GM19467 (cell line): Measurements from ENCODE around the gene OR5K2.

Experiments used
- ATAC-seq: cut with Tn5 transposase; IDR thresholded peaks from one replicate; pipeline ENCODE4 v1.9.1; 2021; ENCODE audit warnings: mild to moderate bottlenecking, moderate library complexity; ENCODE audit not compliant: unreplicated experiment

The OR5K2 gene

GRCh38 chr3:98497381-98497780, at the start of gene OR5K2:
OR5K2 (plus strand) TSS chr3:98497681; CDS start chr3:98497681, 0 bp downstream.
- no peak for ATAC-seq

DNA sequence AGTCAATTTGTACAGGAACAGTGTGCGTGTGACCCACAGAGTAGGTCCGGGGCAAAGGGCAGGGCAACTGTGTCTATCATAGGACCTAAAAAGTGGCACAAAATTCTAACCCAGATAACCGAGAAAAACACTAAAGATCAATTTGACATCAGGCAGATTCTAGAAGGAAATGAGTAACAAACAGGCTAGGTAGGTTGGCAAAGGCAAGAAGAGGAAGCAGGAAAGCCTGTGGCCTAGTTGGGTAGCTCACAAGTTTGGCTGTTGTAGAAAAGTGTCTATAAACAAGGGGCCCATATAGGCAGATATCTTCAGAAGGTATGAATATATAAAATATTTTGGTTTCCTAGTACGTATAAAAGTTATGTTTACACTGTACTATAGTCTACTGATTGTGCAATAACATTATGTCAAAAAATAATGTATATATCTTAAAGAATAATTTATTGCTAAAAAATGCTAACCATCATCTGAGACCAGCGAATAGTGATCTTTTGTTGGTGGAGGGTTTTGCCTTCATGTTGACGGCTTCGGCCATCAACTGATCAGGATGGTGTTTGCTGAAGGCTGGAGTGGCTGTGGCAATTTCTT, 47.8 kb upstream of the OR5K2 start:
- ATAC-seq = no peak

GRCh38 chr3:98450372-98450771, 47.1 kb upstream of the OR5K2 start:
- ATAC-seq = no peak

DNA sequence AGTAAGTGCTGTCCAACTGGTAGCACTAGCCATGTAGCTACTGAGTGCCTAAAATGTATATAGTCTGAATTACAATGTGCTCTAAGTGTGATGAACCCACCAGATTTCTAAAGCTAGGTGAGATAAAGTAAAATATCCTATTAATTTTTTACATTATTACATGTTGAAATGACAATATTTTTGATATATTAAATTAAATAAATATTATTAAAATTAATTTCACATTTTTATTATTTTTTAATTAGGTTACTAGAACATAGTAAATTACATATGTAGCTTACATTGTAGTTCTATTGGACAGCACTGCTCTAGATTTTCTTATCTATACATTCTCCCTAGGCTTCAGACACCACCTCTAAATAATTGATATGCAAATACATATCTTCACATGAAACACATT, 43.7 kb upstream of the OR5K2 start:
- no peak for ATAC-seq

DNA sequence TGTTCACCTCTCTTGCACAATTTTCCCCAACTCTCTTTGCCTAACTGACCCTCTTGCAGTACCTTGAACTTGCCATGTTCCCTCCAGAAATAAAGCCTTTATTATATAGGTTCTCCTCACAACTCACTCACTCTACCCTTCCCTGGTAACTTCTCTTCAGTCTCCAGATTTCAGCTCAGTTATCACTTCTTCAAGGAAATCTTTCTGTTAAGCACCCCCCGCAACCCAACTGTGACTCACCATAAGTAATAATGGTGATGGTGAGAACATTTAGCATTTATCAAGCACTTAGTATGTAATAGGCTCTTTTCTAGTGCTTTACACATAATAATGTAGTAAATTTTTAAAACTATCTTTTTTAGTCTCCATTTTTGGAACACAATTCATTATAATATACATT, 42.6 kb upstream of the OR5K2 start:
- no peak for ATAC-seq

GRCh38 chr3:98457543-98457942, 39.9 kb upstream of the OR5K2 start:
- no peak for ATAC-seq

DNA sequence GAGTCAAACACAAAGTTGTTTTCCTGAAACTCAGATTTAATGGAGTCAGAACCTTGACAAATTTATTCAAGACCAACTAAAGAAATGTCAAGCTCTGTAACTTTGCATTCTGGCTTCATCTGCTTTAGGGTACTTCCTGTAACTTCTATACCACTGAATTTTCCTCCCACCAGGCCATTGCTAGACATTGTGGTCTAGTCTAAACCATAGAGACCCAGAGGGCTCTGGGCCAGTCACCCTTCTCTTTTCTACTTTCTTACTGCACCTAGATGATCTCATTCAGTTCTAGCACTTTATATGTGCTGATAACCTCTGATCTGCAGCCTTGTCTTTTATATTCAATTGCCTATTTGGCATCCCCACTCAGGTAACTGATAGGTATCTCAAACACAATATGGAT, 37.3 kb upstream of the OR5K2 start:
- ATAC-seq = no peak

DNA sequence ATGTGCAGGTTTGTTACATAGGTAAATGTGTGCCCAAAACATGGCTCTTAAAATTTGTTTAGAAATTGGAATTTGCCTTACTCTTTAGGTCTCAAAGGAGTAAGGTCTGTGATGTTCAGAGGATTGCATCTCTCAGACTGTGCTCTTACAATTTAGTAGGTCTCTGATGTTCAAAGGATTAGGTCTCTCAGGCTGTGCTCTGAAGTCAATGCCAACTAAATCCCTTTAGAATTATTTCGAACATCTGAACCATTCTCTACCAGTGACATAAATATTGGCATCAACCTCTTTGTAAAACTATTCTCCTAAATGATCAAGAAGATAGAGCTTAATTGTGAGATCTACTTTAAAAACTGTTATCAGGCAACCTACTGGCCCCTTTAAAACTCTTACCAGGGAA, 34.6 kb upstream of the OR5K2 start, which contains the start of gene OR5K1:
TSS of gene OR5K1 (plus strand) at position 301 of the 400 bp plus-strand sequence. CDS start 6,376 bp downstream, outside the sequence.
- no peak for ATAC-seq

GRCh38 chr3:98482717-98483482, 14.6 kb upstream of the OR5K2 start:
- ATAC-seq = no peak

GRCh38 chr3:98483626-98484025, 13.9 kb upstream of the OR5K2 start:
- no peak for ATAC-seq

DNA sequence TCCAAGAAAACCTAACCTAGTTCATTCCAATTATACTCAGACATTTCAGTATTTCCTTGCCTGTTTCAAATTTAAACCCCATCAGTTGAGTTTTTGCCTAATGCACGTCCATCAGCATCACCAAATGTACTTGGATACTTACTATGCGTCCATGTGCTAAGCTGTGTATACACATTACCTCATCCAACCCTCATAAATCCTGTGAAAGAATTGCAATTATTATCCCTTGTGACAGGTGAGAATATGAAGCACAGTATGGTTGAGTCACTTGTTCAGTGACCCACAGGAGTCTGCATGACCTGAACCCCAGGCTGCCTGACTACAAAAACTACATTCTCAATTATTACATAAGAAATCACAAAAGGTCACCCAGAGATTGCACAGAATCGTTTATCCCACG, 2.5 kb downstream of the OR5K2 start:
- ATAC-seq = no peak

DNA sequence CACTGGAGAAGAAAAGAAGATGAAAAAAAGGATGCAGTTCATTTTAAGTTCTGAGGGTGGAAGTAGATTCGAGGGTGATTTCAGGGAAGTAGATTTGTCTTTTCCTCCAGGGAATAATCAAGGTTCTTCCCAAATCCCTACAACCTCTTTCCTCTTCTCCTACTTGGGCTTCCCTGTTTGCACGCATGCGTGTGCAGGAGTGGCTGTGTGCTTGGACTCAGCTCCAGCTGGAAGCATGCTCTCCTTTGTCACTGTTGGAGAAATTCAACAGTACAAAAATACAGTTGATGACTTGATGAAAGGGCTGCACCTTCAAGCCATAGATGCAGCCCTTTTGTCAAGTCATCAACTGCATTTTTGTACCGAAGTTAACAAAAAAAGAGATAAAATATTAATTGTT, 3.8 kb downstream of the OR5K2 start:
- ATAC-seq = no peak

DNA sequence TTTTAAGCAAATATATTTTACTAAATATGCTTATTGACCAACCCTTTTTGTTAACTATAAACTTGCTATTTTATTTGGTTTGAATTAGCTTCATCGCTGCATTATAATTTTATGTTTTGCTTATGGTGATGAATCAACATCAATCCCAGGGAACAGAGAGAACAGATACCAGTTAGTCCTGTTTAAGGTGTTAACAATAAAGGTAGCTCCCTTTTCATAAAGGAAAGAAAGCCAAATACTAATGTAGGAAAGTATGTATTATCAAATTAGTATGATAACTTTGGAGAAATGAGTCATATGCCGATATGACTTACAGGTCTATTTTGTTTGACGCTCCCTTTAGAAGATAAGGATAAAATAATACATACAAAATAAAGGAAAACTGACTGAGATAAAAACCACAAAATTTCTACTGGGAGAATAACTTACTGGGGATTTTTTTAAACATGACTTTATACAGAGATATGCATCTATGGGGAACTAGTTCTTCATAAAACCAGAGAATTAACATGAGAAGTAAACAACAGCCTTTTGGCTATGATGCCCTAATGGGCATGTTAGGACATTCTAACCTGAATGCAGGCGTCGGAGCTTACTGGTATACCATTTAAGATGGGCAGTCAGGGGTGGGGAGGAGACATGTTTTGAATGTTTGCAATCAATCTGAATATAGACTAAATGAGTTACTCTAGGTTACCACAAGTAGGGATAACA, 4.5 kb downstream of the OR5K2 start:
- no peak for ATAC-seq

GRCh38 chr3:98504539-98504938, 7.1 kb downstream of the OR5K2 start:
- ATAC-seq = no peak

GRCh38 chr3:98508582-98508981, 11.1 kb downstream of the OR5K2 start:
- no peak for ATAC-seq

- no peak for ATAC-seq
These were observed 15.1 kb downstream of the OR5K2 start for GRCh38 chr3:98512576-98512975.

GRCh38 chr3:98513091-98513511, 15.6 kb downstream of the OR5K2 start:
- no peak for ATAC-seq

GRCh38 chr3:98513736-98514135, 16.3 kb downstream of the OR5K2 start:
- no peak for ATAC-seq

- ATAC-seq = no peak
These were observed 17.5 kb downstream of the OR5K2 start for GRCh38 chr3:98514948-98515347.

DNA sequence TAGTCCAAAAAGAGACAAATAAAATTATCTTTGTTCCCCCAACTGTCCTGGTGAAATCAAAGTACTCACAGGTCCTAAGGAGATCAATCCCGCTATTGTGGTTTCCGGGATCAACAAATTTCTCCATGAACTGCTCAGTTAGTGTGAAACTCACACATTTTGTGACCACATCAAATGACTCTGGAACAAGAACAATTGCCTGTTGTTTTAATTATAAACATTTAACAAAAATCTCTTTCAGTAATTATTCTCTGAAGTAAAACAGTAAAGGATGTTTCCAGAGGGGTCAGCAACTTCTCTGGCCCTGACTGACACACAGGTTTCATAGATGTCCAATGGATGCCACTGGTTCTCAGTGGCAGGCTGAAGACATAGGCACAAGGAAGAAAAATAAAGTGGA, 21.3 kb downstream of the OR5K2 start:
- no peak for ATAC-seq

DNA sequence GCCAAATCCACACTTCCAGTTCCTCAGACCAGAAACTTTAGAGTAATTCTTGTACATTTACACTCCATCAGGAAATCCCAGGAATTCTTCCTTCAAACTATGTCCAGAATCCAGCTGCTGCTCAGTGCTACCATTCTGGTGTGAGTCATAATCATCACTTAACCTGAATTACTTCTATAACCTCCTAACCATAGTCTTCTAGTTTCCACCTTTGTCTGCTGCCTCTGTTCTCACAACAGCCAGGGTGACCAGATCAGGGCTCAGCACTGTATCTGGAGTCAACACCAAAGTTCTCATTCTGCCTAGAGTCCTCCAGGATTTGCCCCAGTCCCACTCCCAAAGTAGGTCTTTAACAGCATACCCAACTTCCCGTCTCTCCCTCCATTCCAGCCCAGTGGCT, 21.9 kb downstream of the OR5K2 start:
- no peak for ATAC-seq
